ENCODE measurements around the gene OLR1. TPM values are rescaled to one million over a fixed set of nuclear protein-coding genes. Genes with fewer than 3 reads are reported as not detected.
A peak's percentile ranks its signal among the peaks of the same experiment; 100 is the strongest.

The OLR1 gene
- total RNA-seq, 1 experiment from 2014 or later: not detected

GRCh38 chr12:10153271-10154144 is 18.4 kb downstream of the OLR1 start:
- DNase-seq (ENCODE audit: low read depth): peak; percentile 61

DNA sequence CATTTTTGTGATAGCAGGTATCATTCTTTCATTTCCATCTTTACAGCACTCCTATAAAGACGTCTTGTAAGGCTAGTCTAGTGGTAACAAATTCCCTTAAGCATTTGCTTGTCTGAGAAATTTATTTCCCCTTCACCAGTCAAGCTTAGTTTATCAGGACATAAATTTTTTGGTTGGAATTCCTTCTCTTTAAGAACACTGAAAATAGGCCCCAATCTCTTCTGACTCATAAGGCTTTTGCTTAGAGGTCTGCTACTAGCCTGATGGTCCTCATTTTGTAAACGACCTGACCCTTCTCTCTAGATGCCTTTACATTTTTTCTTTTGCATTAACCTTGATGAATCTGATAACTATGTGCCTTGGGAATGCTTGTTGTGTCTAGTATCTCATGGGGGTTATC is 20.3 kb downstream of the OLR1 start:
- DNase-seq (ENCODE audit: low read depth): no peak

- no peak for DNase-seq (ENCODE audit: low read depth)
Measured at GRCh38 chr12:10147714-10148403, 24.1 kb downstream of the OLR1 start.

DNA sequence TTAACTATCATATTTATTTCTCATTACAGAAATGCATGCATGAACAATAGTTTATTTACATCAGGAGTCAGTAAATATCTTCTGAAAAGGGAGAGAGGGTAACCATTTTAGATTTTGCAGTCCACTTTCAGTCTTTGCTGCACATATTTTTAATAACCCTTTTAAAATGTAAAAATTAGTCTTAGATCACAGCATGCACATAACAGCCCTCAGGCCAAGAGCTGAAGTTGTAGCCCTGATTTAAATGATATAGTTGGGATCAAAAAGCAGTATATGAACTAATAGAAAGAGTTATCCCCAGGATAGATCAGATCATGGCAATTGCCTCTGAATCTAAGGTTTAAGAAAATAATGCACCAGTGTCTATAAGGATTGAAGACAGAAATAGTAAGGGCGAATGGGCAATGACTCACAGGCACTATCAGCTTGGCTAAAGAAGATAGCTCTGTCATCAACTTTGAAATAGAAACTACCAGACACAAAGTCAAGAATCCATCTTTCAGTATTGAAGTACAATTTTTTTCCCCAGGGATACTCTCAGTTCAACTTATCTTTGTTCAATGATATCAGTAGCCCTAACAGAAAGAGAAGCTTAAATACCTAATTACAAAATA is 28.8 kb downstream of the OLR1 start:
- DNase-seq (ENCODE audit: low read depth): peak; percentile 17

DNA sequence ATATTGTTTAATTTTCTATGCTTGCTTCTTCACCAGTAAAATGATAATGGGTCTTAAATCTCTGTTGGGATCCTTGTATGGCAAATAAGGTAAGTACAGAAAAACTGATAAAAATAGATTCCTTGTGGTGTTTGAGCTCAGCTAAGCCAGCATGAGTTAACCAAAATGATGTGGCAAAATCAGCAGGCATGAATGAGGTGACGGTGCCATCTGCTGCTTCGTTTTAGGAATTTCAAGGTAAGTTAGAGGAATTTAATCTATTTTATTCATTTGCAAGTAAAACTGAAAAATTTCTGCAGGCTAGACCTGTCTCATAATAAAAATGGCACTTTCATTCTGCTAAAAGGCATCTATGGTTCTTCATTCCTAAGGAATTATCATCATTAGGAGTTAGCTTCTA is 31.9 kb downstream of the OLR1 start:
- DNase-seq (ENCODE audit: low read depth): peak; percentile 46

DNA sequence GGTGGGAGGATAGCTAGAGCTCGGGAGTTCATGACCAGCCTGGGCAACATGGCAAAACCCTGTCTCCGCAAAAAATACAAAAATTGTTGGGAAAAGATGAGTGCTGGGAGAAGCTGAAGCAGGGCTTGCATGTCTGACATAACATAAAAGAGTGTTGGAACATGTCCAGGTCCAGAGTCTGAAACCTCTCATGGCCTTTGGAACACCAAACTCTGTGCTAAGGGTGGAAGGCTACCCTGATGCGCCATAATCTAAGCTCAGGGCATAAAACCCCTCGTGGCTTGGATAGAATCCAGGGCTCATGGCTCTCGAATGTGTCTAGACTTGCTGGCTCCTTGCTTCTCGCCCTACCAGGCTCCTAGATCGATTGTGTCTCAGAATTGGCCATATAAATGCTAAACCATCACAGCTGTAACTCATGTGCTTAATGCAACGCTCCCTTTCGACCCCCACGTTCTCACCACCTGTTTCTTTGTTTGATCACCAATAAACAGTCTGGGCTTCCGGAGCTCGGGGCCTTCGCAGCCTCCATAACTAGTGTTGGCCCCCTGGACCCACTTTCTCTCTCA is 35.2 kb downstream of the OLR1 start:
- DNase-seq (ENCODE audit: low read depth): peak; percentile 19

DNA sequence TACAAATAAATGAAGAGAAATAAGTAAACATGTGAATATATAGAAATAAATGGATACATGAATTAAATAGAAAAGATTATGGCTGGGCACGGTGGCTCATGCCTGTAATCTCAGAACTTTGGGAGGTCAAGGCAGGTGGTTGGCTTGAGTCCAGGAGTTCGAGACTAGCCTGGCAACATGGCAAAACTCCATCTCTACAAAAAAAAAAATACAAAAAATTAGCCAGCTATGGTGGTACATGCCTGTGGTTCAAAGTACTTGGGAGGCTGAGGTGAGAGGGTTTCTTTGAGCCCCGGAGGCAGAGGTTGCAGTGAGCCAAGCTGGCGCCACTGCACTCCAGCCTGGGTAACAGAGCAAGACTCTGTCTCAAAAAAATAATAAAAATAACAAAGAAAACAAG is 36.8 kb downstream of the OLR1 start:
- no peak for DNase-seq (ENCODE audit: low read depth)

GRCh38 chr12:10132850-10133370 is 39.0 kb downstream of the OLR1 start:
- no peak for DNase-seq (ENCODE audit: low read depth)

DNA sequence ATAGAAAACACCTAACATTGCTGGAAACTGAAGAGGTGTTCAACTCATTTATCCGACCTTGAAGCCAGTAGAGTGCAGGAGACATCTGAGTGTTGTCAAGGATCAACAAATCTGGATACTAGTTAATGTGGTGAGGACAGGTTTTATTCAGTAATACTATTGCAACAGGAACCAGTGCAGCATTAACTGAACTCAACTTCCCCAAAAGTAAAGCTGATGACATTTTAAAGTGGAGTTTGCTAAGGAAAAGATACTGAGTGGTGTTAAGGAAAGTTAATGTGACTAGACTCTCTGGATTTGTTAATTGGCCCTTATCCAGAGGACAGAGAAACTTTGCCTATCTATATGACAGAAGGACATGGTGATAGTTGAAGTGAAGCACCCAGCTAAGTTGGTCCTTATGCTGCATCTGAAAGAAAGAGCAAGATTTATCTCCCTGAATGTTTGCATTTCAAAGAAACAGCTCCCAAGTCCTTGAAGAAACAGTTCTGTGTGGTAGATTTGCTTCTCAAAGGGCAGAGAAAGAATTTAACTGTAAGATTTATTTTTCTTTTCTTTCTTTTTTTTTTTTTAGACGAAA is 40.7 kb downstream of the OLR1 start:
- no peak for DNase-seq (ENCODE audit: low read depth)

- no peak for DNase-seq (ENCODE audit: low read depth)
Measured at GRCh38 chr12:10130042-10130441, 41.9 kb downstream of the OLR1 start, which contains the start of gene CLEC7A. CLEC7A (minus strand) TSS chr12:10130199; CDS start chr12:10130082, 117 bp downstream.

- DNase-seq (ENCODE audit: low read depth): no peak
Measured at GRCh38 chr12:10128687-10129086, 43.2 kb downstream of the OLR1 start.

GRCh38 chr12:10126413-10126812 is 45.5 kb downstream of the OLR1 start:
- DNase-seq (ENCODE audit: low read depth): no peak

DNA sequence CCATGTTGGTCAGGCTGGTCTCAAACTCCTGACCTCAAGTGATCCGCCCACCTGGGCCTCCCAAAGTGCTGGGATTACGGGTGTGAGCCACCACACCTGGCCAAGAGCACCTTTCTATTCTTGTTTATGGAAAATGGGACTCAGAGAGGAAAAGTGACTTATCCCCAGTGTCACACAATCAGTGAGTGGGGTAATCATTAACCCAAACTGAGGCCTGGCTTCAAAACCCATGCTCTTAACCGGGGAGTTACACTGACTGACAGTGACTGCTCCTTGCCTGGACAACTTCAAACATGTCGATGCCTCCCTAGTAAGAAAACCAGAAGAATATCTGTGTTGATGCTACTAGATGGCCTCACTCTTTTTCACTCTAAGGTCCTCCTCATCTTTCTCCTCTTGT is 49.2 kb downstream of the OLR1 start:
- no peak for DNase-seq (ENCODE audit: low read depth)

DNA sequence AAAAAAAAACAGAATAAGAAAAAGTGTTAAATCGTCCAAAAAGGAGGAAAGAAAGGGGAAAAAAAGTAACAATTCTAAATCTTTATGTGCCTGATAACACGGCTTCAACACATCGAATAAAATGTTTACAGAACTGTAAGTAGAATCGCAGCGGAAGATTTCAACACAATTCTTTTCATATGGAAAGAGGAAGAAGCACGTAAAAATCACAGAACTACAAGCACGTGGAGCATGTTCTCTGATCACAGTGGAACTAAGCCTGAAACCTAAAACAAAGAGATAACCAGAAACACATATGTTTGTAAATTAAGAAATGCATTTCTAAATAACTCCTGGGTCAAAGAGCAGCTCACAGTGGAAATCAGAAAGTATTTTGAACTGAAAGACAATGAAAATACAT is 50.7 kb downstream of the OLR1 start:
- DNase-seq (ENCODE audit: low read depth): no peak

GRCh38 chr12:10119066-10119465 is 52.9 kb downstream of the OLR1 start:
- no peak for DNase-seq (ENCODE audit: low read depth)

GRCh38 chr12:10115890-10116289 is 56.0 kb downstream of the OLR1 start:
- DNase-seq (ENCODE audit: low read depth): no peak

- DNase-seq (ENCODE audit: low read depth): no peak
Measured at GRCh38 chr12:10115311-10115710, 56.6 kb downstream of the OLR1 start.

GRCh38 chr12:10113920-10114319 is 58.0 kb downstream of the OLR1 start:
- DNase-seq (ENCODE audit: low read depth): no peak

DNA sequence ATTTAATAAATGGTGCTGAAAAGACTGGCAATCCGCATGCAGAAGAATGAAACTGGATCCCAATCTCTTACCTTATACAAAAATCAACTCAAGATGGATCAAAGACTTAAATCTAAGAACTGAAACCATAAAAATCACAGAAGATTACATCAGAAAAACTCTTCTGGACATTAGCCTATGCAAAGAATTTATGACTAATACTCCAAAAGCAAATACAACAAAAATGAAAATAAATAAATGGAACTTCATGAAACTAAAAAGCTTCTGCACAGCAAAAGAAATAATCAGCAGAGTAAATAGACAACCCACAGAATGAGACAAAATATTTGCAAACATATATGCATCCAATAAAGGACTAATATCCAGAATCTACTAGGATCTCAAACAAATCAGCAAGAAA is 58.9 kb downstream of the OLR1 start:
- no peak for DNase-seq (ENCODE audit: low read depth)

- DNase-seq (ENCODE audit: low read depth): no peak
Measured at GRCh38 chr12:10111451-10111850, 60.5 kb downstream of the OLR1 start.

DNA sequence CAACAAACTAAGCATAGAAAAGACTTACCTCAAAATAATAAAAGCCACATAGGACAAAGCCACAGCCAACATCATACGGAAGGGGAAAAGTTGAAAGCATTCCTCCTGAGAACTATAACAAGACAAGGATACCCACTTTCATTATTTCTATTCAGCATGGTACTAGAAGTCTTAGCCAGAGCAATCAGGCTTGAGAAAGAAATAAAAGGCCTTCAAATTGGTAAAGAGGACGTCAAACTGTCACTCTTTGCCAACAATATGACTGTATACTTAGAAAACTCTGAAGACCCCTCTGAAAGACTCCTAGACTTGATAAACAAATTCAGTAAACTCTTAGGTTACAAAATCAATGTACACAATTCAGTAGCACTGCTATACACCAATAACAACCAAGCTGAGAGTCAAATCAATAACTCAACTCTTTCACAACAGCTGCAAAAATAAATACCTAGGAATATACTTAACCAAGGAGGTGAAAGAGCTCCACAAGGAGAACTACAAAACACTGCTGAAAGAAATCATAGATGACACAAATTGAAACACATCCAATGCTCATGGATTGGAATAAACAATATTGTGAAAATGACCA is 61.6 kb downstream of the OLR1 start:
- DNase-seq (ENCODE audit: low read depth): no peak

Data from RPMI7951 (cell line).